GM23338 (cell line): ENCODE results near the gene EML4. TPM values are rescaled to one million over a fixed set of nuclear protein-coding genes. Genes with fewer than 3 reads are reported as not detected.
A peak's percentile ranks its signal among the peaks of the same experiment; 100 is the strongest.

Experiments used
- ATAC-seq: fragments of 200-7000 bp; cut with Tn5 transposase; 3 replicates; pipeline ENCODE4 v1.9.1; 2020
- DNase-seq: peaks from one replicate; pipeline ENCODE4 v3.0.0-alpha.2; 2015; ENCODE audit warnings: low spot score
- H2AFZ ChIP-seq: fragments of 200-600 bp; sonication (generic); 2 replicates; pipeline ENCODE4 v1.8.0; 2016; ENCODE audit warnings: antibody characterized with exemption, mild to moderate bottlenecking, moderate library complexity
- H3F3A ChIP-seq: fragments of 200-600 bp; sonication (generic); replicated peaks from 2 replicates; pipeline ENCODE4 v1.8.0; 2017; ENCODE audit warnings: antibody characterized with exemption, mixed run types, low read depth
- H3K27ac ChIP-seq: fragments of 200-600 bp; sonication (generic); 2 replicates; pipeline ENCODE4 v1.6.1; 2016; ENCODE audit warnings: low read depth
- H3K27me3 ChIP-seq: fragments of 200-600 bp; sonication (generic); 2 replicates; pipeline ENCODE4 v1.8.0; 2016; ENCODE audit warnings: mild to moderate bottlenecking, mixed run types, moderate library complexity; ENCODE audit not compliant: insufficient read depth
- H3K36me3 ChIP-seq: fragments of 200-600 bp; sonication (generic); 2 replicates; pipeline ENCODE4 v1.8.0; 2016; ENCODE audit warnings: mild to moderate bottlenecking; ENCODE audit not compliant: insufficient read depth
- H3K4me1 ChIP-seq: fragments of 200-600 bp; sonication (generic); 2 replicates; pipeline ENCODE4 v1.8.0; 2016; ENCODE audit warnings: mild to moderate bottlenecking, moderate library complexity; ENCODE audit not compliant: insufficient read depth
- H3K4me2 ChIP-seq: fragments of 200-600 bp; sonication (generic); 2 replicates; pipeline ENCODE4 v1.7.1; 2017; ENCODE audit warnings: mixed run types
- H3K4me3 ChIP-seq: fragments of 200-600 bp; sonication (generic); 2 replicates; pipeline ENCODE4 v1.6.1; 2016; ENCODE audit warnings: mixed run types
- H3K79me2 ChIP-seq: fragments of 200-600 bp; sonication (generic); replicated peaks from 2 replicates; pipeline ENCODE4 v1.8.0; 2017; ENCODE audit warnings: mild to moderate bottlenecking; ENCODE audit not compliant: insufficient read depth
- H3K9me2 ChIP-seq: fragments of 200-600 bp; sonication (generic); 2 replicates; pipeline ENCODE4 v1.8.0; 2017; ENCODE audit not compliant: insufficient read depth
- H4K20me1 ChIP-seq: fragments of 200-600 bp; sonication (generic); replicated peaks from 2 replicates; pipeline ENCODE4 v1.8.0; 2017; ENCODE audit warnings: mild to moderate bottlenecking; ENCODE audit not compliant: insufficient read depth
- H3K27ac Mint-ChIP-seq: 2 replicates; pipeline ENCODE4 v1.8.0; 2020; ENCODE audit warnings: inconsistent platforms, mild to moderate bottlenecking, moderate library complexity, mixed read lengths
- H3K27me3 Mint-ChIP-seq: 3 replicates; pipeline ENCODE4 v1.8.0; 2022; ENCODE audit warnings: low read depth, mild to moderate bottlenecking, moderate library complexity, mixed read lengths, inconsistent platforms; ENCODE audit not compliant: insufficient read depth, poor library complexity
- H3K36me3 Mint-ChIP-seq: 3 replicates; pipeline ENCODE4 v1.8.0; 2021; ENCODE audit warnings: low read depth, mild to moderate bottlenecking, inconsistent platforms, moderate library complexity, mixed read lengths
- H3K4me1 Mint-ChIP-seq: 3 replicates; pipeline ENCODE4 v1.8.0; 2020; ENCODE audit warnings: mild to moderate bottlenecking, inconsistent platforms, mixed read lengths
- H3K4me3 Mint-ChIP-seq: 3 replicates; pipeline ENCODE4 v1.8.0; 2021; ENCODE audit warnings: moderate library complexity, mild to moderate bottlenecking, inconsistent platforms, mixed read lengths
- H3K9me3 Mint-ChIP-seq: 3 replicates; pipeline ENCODE4 v1.8.0; 2020; ENCODE audit warnings: moderate library complexity, mild to moderate bottlenecking, inconsistent platforms, mixed read lengths
- CREB1 ChIP-seq: fragments of 250-450 bp; sonication (Bioruptor Pico); IDR thresholded peaks from 2 replicates; pipeline ENCODE4 v1.5.0; 2020; ENCODE audit warnings: low read depth, mild to moderate bottlenecking, moderate library complexity
- CTCF ChIP-seq, 2 experiments: fragments of 200-600 bp in 1 of 2; sonication (generic) in 1 of 2; conservative IDR thresholded peaks; 2 replicates each; pipeline versions ENCODE4 v1.5.1 to v1.6.1; 2016 to 2017; ENCODE audit warnings: antibody characterized with exemption in 2 of 2, low read depth in 2 of 2, mild to moderate bottlenecking in 2 of 2, moderate library complexity in 1 of 2
- ETS1 ChIP-seq: IDR thresholded peaks from 2 replicates; pipeline ENCODE4 v1.6.1; 2016; ENCODE audit warnings: antibody characterized with exemption
- EZH2 ChIP-seq: fragments of 200-600 bp; sonication (generic); IDR thresholded peaks from one replicate; pipeline ENCODE4 v1.8.0; 2017; ENCODE audit warnings: antibody characterized with exemption, mild to moderate bottlenecking, low read depth; ENCODE audit not compliant: unreplicated experiment
- EZH2phosphoT487 ChIP-seq: fragments of 200-600 bp; sonication (generic); IDR thresholded peaks from one replicate; pipeline ENCODE4 v1.8.1; 2018; ENCODE audit warnings: antibody characterized with exemption; ENCODE audit not compliant: unreplicated experiment
- JUNB ChIP-seq: IDR thresholded peaks from one replicate; pipeline ENCODE4 v1.6.1; 2016; ENCODE audit warnings: antibody characterized with exemption; ENCODE audit not compliant: unreplicated experiment
- NANOG ChIP-seq: IDR thresholded peaks from 2 replicates; pipeline ENCODE4 v1.6.1; 2016; ENCODE audit warnings: antibody characterized with exemption, borderline replicate concordance
- POLR2AphosphoS5 ChIP-seq: IDR thresholded peaks from 2 replicates; pipeline ENCODE4 v1.6.1; 2016; ENCODE audit warnings: antibody characterized with exemption, low read depth
- REST ChIP-seq: IDR thresholded peaks from one replicate; pipeline ENCODE4 v1.6.1; 2018; ENCODE audit warnings: antibody characterized with exemption; ENCODE audit not compliant: unreplicated experiment
- STAT1 ChIP-seq: IDR thresholded peaks from one replicate; pipeline ENCODE4 v1.6.1; 2016; ENCODE audit warnings: antibody characterized with exemption; ENCODE audit not compliant: unreplicated experiment
- ZNF331 ChIP-seq: fragments of 250-450 bp; sonication (Bioruptor Pico); IDR thresholded peaks from 2 replicates; pipeline ENCODE4 v1.5.0; 2020; ENCODE audit warnings: low read depth, mild to moderate bottlenecking, moderate library complexity
- polyA plus RNA-seq: library from polyadenylated mRNA; unstranded; fragments of >200 nt; fragmentation: Nextera tagmentation; extraction: Ambion mirVana; gene quantifications from 2 replicates; pipeline ENCODE4 v1.2.1, GENCODE V29; 2016
- total RNA-seq: library from RNA; depleted of rRNA; stranded (reverse); fragments of >200 nt; shearing (Covaris generic); gene quantifications from 2 replicates; pipeline ENCODE4 v1.2.3, GENCODE V29; 2014

EML4 gene
- total and polyA plus RNA-seq, 2 experiments from 2014 or later: 65.3 to 115 TPM

GRCh38 chr2:42327125-42327524 lies 158.0 kb downstream of the EML4 start (continued):
- TF ChIP-seq CTCF (conservative IDR thresholded peaks at IDR 0.05; ENCODE audit: low read depth in 2 of 2) (no peak), ETS1 (no peak)

GRCh38 chr2:42328148-42328833 lies 159.1 kb downstream of the EML4 start:
- H3K4me1 ChIP-seq: no peaks in the 10 kb centered on the region
- ATAC-seq: no peak
- H3K27ac ChIP-seq: no peak overlapping the region
- Mint-ChIP-seq H3K36me3 (peaks cover 41% of the 10 kb centered on the region), H3K4me3 (no peak overlapping the region), H3K27me3 (no peaks in the 10 kb centered on the region), H3K4me1 (no peaks in the 10 kb centered on the region), H3K27ac (no peak overlapping the region), H3K9me3 (no peaks in the 10 kb centered on the region)
- 0 out of 2 replicates have a peak, but pooled peaks cover 8% of the 10 kb centered on the region for H4K20me1 ChIP-seq
- TF ChIP-seq CTCF (conservative IDR thresholded peaks at IDR 0.05; ENCODE audit: low read depth in 2 of 2) (peak; percentile 33 to 60; a peak in 3 of 4 replicates), STAT1 (no peak)
- no peak overlapping the region for H3K4me3 ChIP-seq
- peak; percentile 35 for DNase-seq
- H3F3A ChIP-seq: no peaks in the 10 kb centered on the region
- H3K4me2 ChIP-seq: no peak overlapping the region
- no peak overlapping the region for H2AFZ ChIP-seq
- H3K79me2 ChIP-seq: no peaks in the 10 kb centered on the region
- H3K9me2 ChIP-seq: no peaks in the 10 kb centered on the region
- peaks cover 34% of the 10 kb centered on the region for H3K36me3 ChIP-seq
- H3K27me3 ChIP-seq: no peaks in the 10 kb centered on the region

GRCh38 chr2:42328923-42329322 lies 159.8 kb downstream of the EML4 start:
- ATAC-seq (no peak), DNase-seq (no peak)
- H3K4me2 ChIP-seq: no peak overlapping the region
- no peaks in the 10 kb centered on the region for H3K9me2 ChIP-seq
- Mint-ChIP-seq H3K27me3 (no peaks in the 10 kb centered on the region), H3K9me3 (no peaks in the 10 kb centered on the region), H3K4me1 (no peaks in the 10 kb centered on the region), H3K27ac (no peak overlapping the region), H3K36me3 (peaks cover 48% of the 10 kb centered on the region), H3K4me3 (no peak overlapping the region)
- no peaks in the 10 kb centered on the region for H3K79me2 ChIP-seq
- no peak overlapping the region for H3K4me3 ChIP-seq
- no peak overlapping the region for H2AFZ ChIP-seq
- no peaks in the 10 kb centered on the region for H3F3A ChIP-seq
- 0 out of 2 replicates have a peak, but pooled peaks cover 8% of the 10 kb centered on the region for H4K20me1 ChIP-seq
- H3K36me3 ChIP-seq: peaks cover 34% of the 10 kb centered on the region
- H3K4me1 ChIP-seq: no peaks in the 10 kb centered on the region
- H3K27me3 ChIP-seq: no peaks in the 10 kb centered on the region
- no peak overlapping the region for H3K27ac ChIP-seq
- TF ChIP-seq JUNB (no peak), STAT1 (no peak), REST (no peak), EZH2phosphoT487 (no peak), NANOG (no peak), EZH2 (no peak), ZNF331 (CRISPR knock-in tag) (no peak), CTCF (conservative IDR thresholded peaks at IDR 0.05; ENCODE audit: low read depth in 2 of 2) (no peak), CREB1 (CRISPR knock-in tag) (no peak), POLR2AphosphoS5 (no peak)
